Measurements from ENCODE around the gene TSEN34. TPM values are rescaled to one million over a fixed set of nuclear protein-coding genes. Genes with fewer than 3 reads are reported as not detected.
"Not testable (repeated sequence)": the region's sequence is repeated elsewhere in the genome, so short reads cannot be mapped to it uniquely, and the experiment has no call there.

The TSEN34 gene
- total RNA-seq, 4 donors from 2014 or later, result 42.7 to 76.3 (median 69.1) TPM

DNA sequence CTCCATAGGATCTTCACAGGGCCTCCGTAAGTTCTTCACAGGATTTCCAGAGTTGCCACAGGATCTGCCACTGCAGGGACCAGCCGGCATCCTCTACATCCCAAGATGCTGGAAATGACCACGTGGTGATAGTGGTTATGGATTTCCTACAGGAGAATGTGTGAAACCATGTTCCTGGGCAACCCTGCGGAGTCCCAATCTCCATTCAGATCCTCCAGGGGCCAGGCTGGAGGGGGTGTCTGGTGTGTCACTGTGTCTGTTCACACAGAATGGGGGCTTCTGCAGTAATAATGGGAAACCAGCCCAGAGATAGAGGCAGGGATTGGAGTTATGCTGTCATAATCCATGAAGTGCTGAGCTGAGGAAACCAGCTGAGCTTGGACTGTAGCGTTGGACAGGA, 42.8 kb downstream of the TSEN34 start:
- DNase-seq (ENCODE audit: low spot score in 2 of 2), result peak in 1 of 2 donors; percentile 31
- Histone ChIP-seq H3K9me3 (no peaks in the 10 kb centered on the region), H3K27ac (no peak overlapping the region), H3K4me3 (no peak overlapping the region), H3K36me3 (no peaks in the 10 kb centered on the region), H3K27me3 (peaks cover 17% of the 10 kb centered on the region), H3K4me1 (no peaks in the 10 kb centered on the region)
- TF ChIP-seq POLR2AphosphoS5 (IDR thresholded peaks at IDR 0.05), result no peak
- no peak for TF ChIP-seq POLR2A (IDR thresholded peaks at IDR 0.05)
- 94% methylated on average over 4 of the region's 5 CpGs for WGBS

DNA sequence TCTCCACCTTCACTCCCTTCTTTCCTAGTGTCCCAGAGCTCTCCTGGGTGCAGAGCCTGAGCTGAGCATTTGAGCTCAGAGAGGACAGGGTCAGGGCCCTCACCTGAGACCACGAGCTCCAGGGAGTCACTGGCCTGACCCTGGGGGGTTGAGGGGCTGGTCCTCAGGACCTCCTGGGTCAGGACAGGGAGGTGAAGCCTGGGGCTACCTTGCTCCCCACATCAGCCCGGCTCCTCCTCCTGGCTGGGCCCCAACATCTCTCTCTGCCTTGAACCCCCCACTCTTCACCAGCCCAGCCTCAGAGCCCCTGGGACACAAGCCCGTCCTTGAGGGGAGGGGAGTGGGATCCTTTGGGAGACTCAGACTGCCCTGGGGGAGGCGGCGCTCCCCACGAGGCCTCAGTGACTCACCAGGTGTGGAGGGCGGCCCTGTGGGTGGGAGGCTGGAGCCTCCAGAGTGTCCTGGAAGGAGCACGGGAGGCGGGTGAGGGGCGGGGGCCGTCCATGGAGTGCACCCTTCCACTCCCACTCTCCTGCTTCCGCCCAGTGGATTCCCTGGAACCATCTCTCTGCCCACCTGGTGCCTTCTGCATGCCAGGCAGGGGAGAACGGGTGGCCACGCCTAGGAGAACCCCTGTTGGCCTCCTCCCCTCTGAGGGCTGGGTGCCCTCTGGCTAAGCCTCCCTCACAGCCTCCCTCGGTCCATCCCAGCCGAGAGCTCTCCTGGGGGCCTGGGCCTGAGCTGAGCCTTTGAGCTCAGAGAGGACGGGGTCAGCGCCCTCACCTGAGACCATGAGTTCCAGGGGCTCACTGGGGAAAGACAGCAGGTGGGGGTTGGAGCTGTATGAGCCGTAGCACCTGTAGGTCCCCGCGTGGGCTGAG, 48.6 kb downstream of the TSEN34 start:
- H3K4me1 ChIP-seq, H3K4me3 ChIP-seq, H3K9me3 ChIP-seq, H3K36me3 ChIP-seq, H3K27ac ChIP-seq, H3K27me3 ChIP-seq: not testable (repeated sequence)
- WGBS, result 61% methylated on average over 7 of the region's 21 CpGs
- DNase-seq (ENCODE audit: low spot score in 2 of 2), result peak; percentile 41 to 74

DNA sequence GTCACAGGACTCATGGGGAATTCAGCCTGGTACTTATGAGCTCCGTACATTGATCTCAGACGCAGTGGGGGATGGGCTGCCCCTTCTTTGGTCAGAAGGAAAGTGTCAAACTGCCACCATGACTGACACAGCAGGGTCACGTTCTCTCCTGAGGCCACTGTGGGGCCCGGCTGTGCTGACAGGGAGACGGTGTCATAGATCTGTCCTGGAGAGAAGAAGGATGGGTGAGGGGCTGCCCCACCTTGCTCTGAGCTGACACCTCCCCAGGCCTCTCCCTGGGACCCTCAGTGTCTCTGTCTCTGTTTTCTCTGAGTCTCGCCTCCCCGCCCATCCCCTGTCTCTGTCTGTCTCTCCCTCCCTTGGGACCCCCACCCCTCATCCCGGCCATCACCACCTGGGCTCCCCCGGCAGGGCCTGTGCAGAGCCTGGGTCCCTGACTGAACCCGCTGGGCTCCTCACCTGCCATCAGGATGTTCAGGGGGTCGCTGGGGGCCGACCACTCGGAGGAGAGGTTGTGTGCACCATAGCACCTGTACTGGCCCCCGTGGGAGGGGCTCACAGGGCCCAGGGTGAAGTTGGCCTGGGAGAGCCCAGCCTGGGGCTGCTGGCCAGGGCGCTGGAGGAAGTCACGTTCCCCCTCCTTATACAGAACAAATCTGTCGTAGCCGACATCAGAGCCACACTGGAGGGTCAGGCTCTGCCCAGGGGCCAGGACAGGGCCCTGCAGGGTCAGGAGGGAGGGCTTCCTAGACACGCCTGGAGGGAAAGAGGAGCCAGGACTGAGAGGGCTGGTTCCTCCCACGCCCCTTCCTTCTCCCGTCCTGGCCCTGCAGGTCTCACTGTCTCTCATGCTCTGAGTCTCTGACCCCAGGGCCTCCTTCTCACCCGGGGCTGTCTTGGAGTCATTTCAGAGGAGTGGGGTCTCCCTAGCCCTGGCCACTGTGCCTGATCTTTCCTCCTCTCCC, 49.5 kb downstream of the TSEN34 start:
- H3K27me3 ChIP-seq, H3K4me1 ChIP-seq, H3K9me3 ChIP-seq, H3K4me3 ChIP-seq, H3K27ac ChIP-seq, H3K36me3 ChIP-seq: not testable (repeated sequence)
- DNase-seq (ENCODE audit: low spot score in 2 of 2), result peak in 1 of 2 donors; percentile 77
- 68% methylated on average over 10 of the region's 22 CpGs for WGBS

DNA sequence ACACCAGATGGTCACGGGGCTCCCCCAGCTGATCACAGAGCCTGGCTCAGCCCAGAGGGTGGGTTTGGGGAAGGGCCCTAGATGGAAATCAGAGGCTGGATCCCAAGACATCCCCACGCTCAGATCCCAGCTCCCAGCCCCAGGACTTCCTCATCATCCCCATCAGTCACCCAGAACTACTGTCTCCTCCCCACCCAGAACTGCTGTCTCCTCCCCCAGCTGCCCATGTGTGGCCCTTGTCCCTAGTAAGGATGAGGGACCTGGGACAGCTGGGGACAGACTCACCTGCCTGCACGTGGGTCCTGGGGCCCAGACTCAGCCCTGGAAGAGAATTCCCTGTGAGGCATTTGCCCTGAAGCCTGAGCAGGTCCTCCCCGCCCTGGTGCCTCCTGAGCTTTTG, 51.1 kb downstream of the TSEN34 start:
- not testable (repeated sequence) for H3K36me3 ChIP-seq; H3K4me1 ChIP-seq; H3K27me3 ChIP-seq; DNase-seq (ENCODE audit: low spot score in 2 of 2); H3K4me3 ChIP-seq; H3K9me3 ChIP-seq; H3K27ac ChIP-seq
- WGBS, result no CpG with 5 or more reads among the region's 4 CpGs

DNA sequence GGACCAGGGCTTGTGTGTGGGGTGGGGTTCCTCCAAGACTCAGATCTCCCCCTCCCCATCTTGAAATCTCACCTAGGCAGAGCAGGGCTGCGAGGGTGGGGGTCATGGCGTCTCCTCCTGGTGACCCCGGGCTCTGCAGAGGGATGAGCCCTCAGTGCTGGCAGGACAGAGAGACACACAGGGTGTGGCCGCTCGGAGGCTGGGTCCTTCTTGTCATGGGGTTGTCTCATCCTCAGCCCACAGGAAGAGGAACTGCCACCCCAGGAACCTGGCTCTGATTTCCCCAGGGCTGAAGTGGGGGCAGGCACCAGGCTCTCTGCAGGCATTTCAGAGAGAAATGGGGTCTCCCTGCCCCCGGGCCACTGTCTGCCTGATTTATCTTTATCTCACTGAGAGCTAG, 51.5 kb downstream of the TSEN34 start, which contains the start of gene LILRA6:
Gene LILRA6 (minus strand): TSS at position 145 of the 400 bp plus-strand sequence.
- not testable (repeated sequence) for H3K4me3 ChIP-seq, H3K36me3 ChIP-seq, H3K27ac ChIP-seq, H3K27me3 ChIP-seq, H3K9me3 ChIP-seq, H3K4me1 ChIP-seq
- peak in 1 of 2 donors; percentile 24 for DNase-seq (ENCODE audit: low spot score in 2 of 2)
- WGBS, result no CpG with 5 or more reads among the region's 6 CpGs

DNA sequence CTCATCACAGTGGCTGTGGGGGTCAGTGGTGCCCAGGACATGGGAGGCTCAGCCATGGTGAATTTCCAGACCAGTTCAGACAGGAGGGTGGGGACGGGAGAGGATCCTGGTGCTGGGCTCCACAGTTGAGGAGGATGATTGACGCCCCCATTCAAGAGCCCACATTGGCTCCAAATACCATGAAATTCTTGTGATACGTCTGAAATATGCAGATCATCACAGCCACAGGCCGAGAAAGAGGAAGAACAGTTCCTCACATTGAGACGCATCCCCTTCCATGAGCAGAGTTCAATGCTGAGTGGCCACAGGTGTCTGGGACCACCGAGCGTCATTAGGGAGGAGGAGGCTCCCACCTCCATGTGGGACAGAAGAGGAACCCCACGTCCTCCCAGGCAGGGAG, 52.7 kb downstream of the TSEN34 start:
- H3K4me1 ChIP-seq; DNase-seq (ENCODE audit: low spot score in 2 of 2); H3K27ac ChIP-seq; H3K4me3 ChIP-seq; H3K27me3 ChIP-seq; H3K36me3 ChIP-seq; H3K9me3 ChIP-seq: not testable (repeated sequence)
- WGBS, result 67% methylated on average over 4 of the region's 8 CpGs

Other genes starting within 250 kb of the TSEN34 start
- under 1 TPM in 2 of 4 donors, not detected in 2; 0.08 to 0.25 TPM for gene CACNG8, start 228.4 kb upstream of the TSEN34 start, total RNA-seq
- gene CACNG6, start 199.7 kb upstream of the TSEN34 start, total RNA-seq, result not detected
- not detected for gene VSTM1, start 127.4 kb upstream of the TSEN34 start, total RNA-seq
- not detected for gene TARM1, start 109.9 kb upstream of the TSEN34 start, total RNA-seq
- gene OSCAR, start 90.5 kb upstream of the TSEN34 start, total RNA-seq, result 1 to 10 TPM in 3 of 4 donors, under 1 TPM in 1; 0.49 to 2.7 (median 1.8) TPM
- 10 to 100 TPM; 23.1 to 71.9 (median 46.4) TPM for gene NDUFA3, start 88.5 kb upstream of the TSEN34 start, total RNA-seq
- 10 to 100 TPM in 3 of 4 donors, 1 to 10 TPM in 1; 7.8 to 16.5 (median 11.5) TPM for gene TFPT, start 75.7 kb upstream of the TSEN34 start, total RNA-seq
- gene PRPF31, start 75.6 kb upstream of the TSEN34 start, total RNA-seq, result 10 to 100 TPM; 49.6 to 75.3 (median 55.4) TPM
- 10 to 100 TPM; 27.3 to 40.7 (median 35.2) TPM for gene CNOT3, start 53.5 kb upstream of the TSEN34 start, total RNA-seq
- 1 to 10 TPM; 2.6 to 4.6 (median 4.0) TPM for gene LENG1, start 31.6 kb upstream of the TSEN34 start, total RNA-seq
- gene TMC4, start 18.1 kb upstream of the TSEN34 start, total RNA-seq, result 10 to 100 TPM in 2 of 4 donors, 1 to 10 TPM in 2; 3.4 to 22.8 (median 9.0) TPM
- gene MBOAT7, start 1.7 kb upstream of the TSEN34 start, total RNA-seq, result 10 to 100 TPM; 54.7 to 96.5 (median 58.7) TPM
- gene RPS9, start 9.6 kb downstream of the TSEN34 start, total RNA-seq, result 1,000 to 10,000 TPM; 1,403 to 3,061 (median 2,817) TPM
- 1 to 10 TPM in 3 of 4 donors, under 1 TPM in 1; 0.34 to 5.7 (median 2.9) TPM for gene LILRB3, start 31.7 kb downstream of the TSEN34 start, total RNA-seq
- under 1 TPM in 1 of 4 donors, not detected in 3; 0.51 TPM for gene LILRA6, start 51.5 kb downstream of the TSEN34 start, total RNA-seq
- 1 to 10 TPM in 2 of 4 donors, under 1 TPM in 2; 0.68 to 3.4 (median 2.0) TPM for gene LILRB5, start 66.0 kb downstream of the TSEN34 start, total RNA-seq
- under 1 TPM in 3 of 4 donors, not detected in 1; 0.38 to 0.80 (median 0.64) TPM for gene LILRB2, start 89.8 kb downstream of the TSEN34 start, total RNA-seq
- not detected for gene LILRA5, start 121.9 kb downstream of the TSEN34 start, total RNA-seq
- gene LILRA4, start 147.9 kb downstream of the TSEN34 start, total RNA-seq, result under 1 TPM in 3 of 4 donors, not detected in 1; 0.48 to 0.72 (median 0.55) TPM
- 1 to 10 TPM; 1.0 to 1.9 (median 1.5) TPM for gene LAIR1, start 173.6 kb downstream of the TSEN34 start, total RNA-seq
- gene TTYH1, start 224.2 kb downstream of the TSEN34 start, total RNA-seq, result 10 to 100 TPM; 11.2 to 20.4 (median 12.5) TPM